AG04450 (cell line): ENCODE measurements around the gene ADAMTS15. TPM values are rescaled to one million over a fixed set of nuclear protein-coding genes. Genes with fewer than 3 reads are reported as not detected.

Experiments
- CTCF ChIA-PET: fragments of 300-600, 350-600 bp; formaldehyde crosslinking; extraction: SDS; loops from one replicate; lab custom pipeline; 2022; ENCODE audit warnings: antibody characterized with exemption, inconsistent platforms; lab: Charles Lee
- POLR2A ChIA-PET: fragments of 350-600 bp; formaldehyde crosslinking; extraction: SDS; loops from one replicate; lab custom pipeline; 2021; ENCODE audit warnings: antibody characterized with exemption, inconsistent platforms; lab: Yijun Ruan, JAX
- DNase-seq: peaks from one replicate; pipeline ENCODE4 v3.0.0-alpha.2; 2011; ENCODE audit warnings: low read depth, low spot score
- H3K27ac ChIP-seq: one replicate; pipeline ENCODE4 v1.5.1; 2012; ENCODE audit warnings: low read depth, low read length, control low read depth
- H3K27me3 ChIP-seq: one replicate; pipeline ENCODE4 v1.6.0; 2012; ENCODE audit warnings: low read length; ENCODE audit not compliant: control insufficient read depth, insufficient read depth
- H3K4me3 ChIP-seq: 2 replicates; pipeline ENCODE4 v1.5.1; 2011; ENCODE audit warnings: mild to moderate bottlenecking, low read depth, low read length, control low read depth
- H3K9me3 ChIP-seq: 2 replicates; pipeline ENCODE4 v1.5.1; 2012; ENCODE audit warnings: low read length; ENCODE audit not compliant: control insufficient read depth, insufficient read depth
- CTCF ChIP-seq: IDR thresholded peaks from 2 replicates; pipeline ENCODE4 v1.5.1; 2011; ENCODE audit warnings: low read depth, low read length, control low read depth, inconsistent platforms
- polyA plus RNA-seq: library from polyadenylated mRNA; depleted of rRNA; stranded (reverse); fragments of >200 nt; gene quantifications from 2 replicates; pipeline ENCODE4 v1.2.3, GENCODE V29; 2011

ADAMTS15 gene
- polyA plus RNA-seq, 1 experiment: 5.8 TPM

- ChIA-PET POLR2A (no interaction called here), CTCF (no interaction called here)
- no peak for TF ChIP-seq CTCF
- no peak overlapping the region for H3K27ac ChIP-seq
- H3K4me3 ChIP-seq: no peak overlapping the region
- no peaks in the 10 kb centered on the region for H3K9me3 ChIP-seq
- no peaks in the 10 kb centered on the region for H3K27me3 ChIP-seq
- no peak for DNase-seq
Observed at GRCh38 chr11:130514316-130514715, 65.9 kb downstream of the ADAMTS15 start.

DNA sequence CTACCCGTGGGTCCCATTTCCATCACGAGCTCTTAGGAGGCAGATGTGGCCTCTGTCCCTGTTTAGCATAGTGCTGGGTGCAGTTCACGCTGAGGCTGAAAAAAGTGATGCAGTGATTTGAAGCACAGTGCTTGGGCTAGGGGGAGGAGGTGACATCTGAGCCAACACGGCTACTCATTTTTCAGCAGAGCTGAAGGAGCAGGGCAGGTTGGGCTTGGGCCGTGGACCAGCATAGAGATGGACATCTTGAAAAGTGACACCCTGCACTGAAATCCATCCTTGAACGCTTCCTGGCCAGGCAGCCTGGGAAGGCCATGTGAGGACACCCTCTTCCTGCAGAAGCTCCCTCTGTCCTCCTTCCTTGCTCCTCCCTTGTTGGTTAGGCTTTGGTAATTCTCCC is 66.4 kb downstream of the ADAMTS15 start:
- POLR2A ChIA-PET: no interaction called here
- Histone ChIP-seq H3K27me3 (no peaks in the 10 kb centered on the region), H3K27ac (no peak overlapping the region), H3K9me3 (no peaks in the 10 kb centered on the region), H3K4me3 (no peak overlapping the region)
- TF ChIP-seq CTCF: no peak
- DNase-seq: no peak
- CTCF ChIA-PET: interaction anchor here (1.2 kb wide), 1 partner anchor 80 kb away, joined by 3 read pairs; no protein-coding TSS in a partner anchor

DNA sequence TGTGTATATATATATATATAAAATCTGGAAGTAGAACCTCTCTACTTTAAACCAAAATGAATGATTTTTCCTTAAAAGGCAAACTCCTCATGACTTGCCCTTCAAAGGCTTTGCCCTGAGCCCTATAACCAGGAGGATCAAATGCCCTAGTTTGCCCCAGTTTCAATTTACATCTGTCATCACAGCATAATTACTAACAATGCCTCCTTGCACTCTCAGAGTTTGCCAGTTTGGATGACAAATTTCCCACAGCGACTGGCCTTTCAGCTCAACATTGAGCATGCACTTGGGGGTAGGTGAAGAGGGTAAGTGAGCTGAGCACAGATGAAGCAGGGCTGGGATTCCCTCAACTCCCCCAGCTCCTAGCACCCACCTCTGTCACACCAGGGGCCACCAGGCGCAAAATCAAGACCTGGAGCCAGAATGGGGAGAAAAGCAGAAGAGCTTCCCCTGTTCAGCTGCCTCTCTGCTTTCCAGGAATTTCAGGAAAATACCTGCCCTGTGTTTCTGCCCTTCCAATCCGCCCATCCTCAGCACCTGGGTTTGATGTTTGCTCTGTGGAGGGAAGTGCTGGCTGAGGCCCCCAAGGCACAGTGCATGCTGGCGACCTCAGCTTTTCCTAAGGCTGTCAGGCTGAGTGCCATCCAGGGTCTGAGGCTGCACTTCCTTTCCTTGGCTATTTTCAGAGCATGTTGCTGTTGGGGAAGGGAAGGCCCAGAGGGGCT is 67.5 kb downstream of the ADAMTS15 start:
- ChIA-PET CTCF (interaction anchor here (1.2 kb wide), 1 partner anchor 81 kb away, joined by 3 read pairs; no protein-coding TSS in a partner anchor), POLR2A (no interaction called here)
- Histone ChIP-seq H3K27ac (no peak overlapping the region), H3K9me3 (no peaks in the 10 kb centered on the region), H3K27me3 (no peaks in the 10 kb centered on the region), H3K4me3 (no peak overlapping the region)
- DNase-seq: no peak
- TF ChIP-seq CTCF: no peak

- no peak for TF ChIP-seq CTCF
- H3K4me3 ChIP-seq: no peak overlapping the region
- H3K9me3 ChIP-seq: no peaks in the 10 kb centered on the region
- H3K27me3 ChIP-seq: no peaks in the 10 kb centered on the region
- ChIA-PET POLR2A (no interaction called here), CTCF (no interaction called here)
- H3K27ac ChIP-seq: no peak overlapping the region
- DNase-seq: no peak
Observed at GRCh38 chr11:130516554-130517505, 68.4 kb downstream of the ADAMTS15 start.
